Measurements from ENCODE around the gene LITAFD. TPM values are rescaled to one million over a fixed set of nuclear protein-coding genes. Genes with fewer than 3 reads are reported as not detected.

LITAFD gene
- total RNA-seq, 1 experiment from 2014 or later = not detected

GRCh38 chr16:8867216-8867931 is 14.8 kb upstream of the LITAFD start:
- POLR2A ChIA-PET = interaction anchor here (0.6 to 2.1 kb wide), 8 partner anchors 13 to 1807 kb away, joined by 3 to 14 read pairs (median 4); partner anchors contain the start of genes PMM2 and TMEM186
- no peak for DNase-seq (ENCODE audit: unreplicated experiment)

DNA sequence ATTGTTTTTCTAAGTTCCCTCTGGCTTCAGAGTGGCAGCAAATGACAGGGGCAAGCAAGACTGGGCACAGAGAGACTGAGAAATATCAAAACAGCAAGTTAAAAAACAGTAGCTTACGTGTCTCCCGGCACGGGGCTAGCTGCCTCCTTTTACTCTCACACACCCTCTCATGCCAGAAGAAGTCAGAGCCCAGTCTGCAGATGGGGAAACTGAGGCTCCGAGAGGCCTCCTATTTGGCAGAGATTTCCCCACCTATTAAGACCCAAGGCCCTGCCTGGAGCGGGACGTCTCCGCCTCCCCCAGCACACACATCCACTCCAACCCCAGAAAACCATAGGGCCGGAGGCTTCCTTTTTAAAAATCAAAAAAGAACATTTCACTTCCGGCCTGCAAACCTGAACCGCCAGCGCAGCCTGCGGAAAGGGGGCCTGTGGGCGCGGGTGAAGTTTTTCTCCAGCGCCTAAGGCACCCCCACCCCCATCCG is 14.2 kb upstream of the LITAFD start:
- TF ChIP-seq CTCF (IDR thresholded peaks at IDR 0.05; ENCODE audit: unreplicated experiment) = no peak
- ChIA-PET POLR2A (interaction anchor here (0.6 to 2.1 kb wide), 17 partner anchors 8 to 1877 kb away, joined by 3 to 14 read pairs (median 3); partner anchors contain the start of genes METTL22, PMM2 and TMEM186), CTCF (interaction anchor here (0.6 to 1.9 kb wide), 6 partner anchors 11 to 165 kb away, joined by 3 to 9 read pairs (median 4); no protein-coding TSS in a partner anchor)
- TSS peak; percentile 56 for BruUV-seq (replicated peaks)
- Mint-ChIP-seq H3K36me3 (ENCODE audit: insufficient read depth, unreplicated experiment) (no peaks in the 10 kb centered on the region), H3K4me3 (ENCODE audit: unreplicated experiment) (peak overlapping the region; percentile 87), H3K27me3 (ENCODE audit: insufficient read depth, unreplicated experiment) (no peaks in the 10 kb centered on the region), H3K9me3 (ENCODE audit: unreplicated experiment) (no peaks in the 10 kb centered on the region), H3K4me1 (ENCODE audit: insufficient read depth, unreplicated experiment) (peaks cover 35% of the 10 kb centered on the region), H3K27ac (ENCODE audit: low read depth, unreplicated experiment) (peak overlapping the region; percentile 86)
- peak; percentile 22 for DNase-seq (ENCODE audit: unreplicated experiment)
- intact Hi-C loops (cut with micrococcal nuclease) = no loop called here

More at GRCh38 chr16:8867216-8867931, 14.8 kb upstream of the LITAFD start:
- no TSS peak for BruUV-seq (replicated peaks)
- Mint-ChIP-seq H3K4me1 (ENCODE audit: insufficient read depth, unreplicated experiment) (peaks cover 35% of the 10 kb centered on the region), H3K36me3 (ENCODE audit: insufficient read depth, unreplicated experiment) (peaks cover 4% of the 10 kb centered on the region), H3K9me3 (ENCODE audit: unreplicated experiment) (no peaks in the 10 kb centered on the region), H3K27ac (ENCODE audit: low read depth, unreplicated experiment) (peak overlapping the region; percentile 86), H3K4me3 (ENCODE audit: unreplicated experiment) (peak overlapping the region; percentile 87), H3K27me3 (ENCODE audit: insufficient read depth, unreplicated experiment) (no peaks in the 10 kb centered on the region)
- intact Hi-C loops (cut with micrococcal nuclease) = no loop called here
- CTCF ChIA-PET = interaction anchor here (0.7 to 1.9 kb wide), 4 partner anchors 12 to 190 kb away, joined by 4 to 9 read pairs (median 5); no protein-coding TSS in a partner anchor
- no peak for TF ChIP-seq CTCF (IDR thresholded peaks at IDR 0.05; ENCODE audit: unreplicated experiment)

GRCh38 chr16:8868416-8869211 is 13.5 kb upstream of the LITAFD start, which contains the start of gene CARHSP1:
Gene CARHSP1 (minus strand): TSS chr16:8869006. CDS start chr16:8859328, 9,678 bp downstream.
- no peaks in the 10 kb centered on the region for H3K27me3 Mint-ChIP-seq (ENCODE audit: insufficient read depth, unreplicated experiment)

More at GRCh38 chr16:8868416-8869211, 13.5 kb upstream of the LITAFD start, which contains the start of gene CARHSP1:
- BruUV-seq (replicated peaks) = no TSS peak
- no peaks in the 10 kb centered on the region for H3K9me3 Mint-ChIP-seq (ENCODE audit: unreplicated experiment)
- intact Hi-C loops (cut with micrococcal nuclease) = no loop called here
- H3K27ac Mint-ChIP-seq (ENCODE audit: low read depth, unreplicated experiment) = peak within 1 kb of the TSS; percentile 86
- H3K4me1 Mint-ChIP-seq (ENCODE audit: insufficient read depth, unreplicated experiment) = peaks cover 35% of the 10 kb centered on the region
- ChIA-PET CTCF (interaction anchor here (0.6 to 1.9 kb wide), 6 partner anchors 11 to 164 kb away, joined by 3 to 9 read pairs (median 3); no protein-coding TSS in a partner anchor), POLR2A (interaction anchor here (0.6 to 2.1 kb wide), 23 partner anchors 8 to 1876 kb away, joined by 3 to 14 read pairs (median 3); partner anchors contain the start of genes METTL22, PMM2, TMEM186 and USP7)
- peak within 1 kb of the TSS; percentile 87 for H3K4me3 Mint-ChIP-seq (ENCODE audit: unreplicated experiment)
- no peaks in the 10 kb centered on the region for H3K36me3 Mint-ChIP-seq (ENCODE audit: insufficient read depth, unreplicated experiment)
- DNase-seq (ENCODE audit: unreplicated experiment) = peak; percentile 90
- no peak for TF ChIP-seq CTCF (IDR thresholded peaks at IDR 0.05; ENCODE audit: unreplicated experiment)
